Superior temporal gyrus (tissue), 1 donor: ENCODE measurements around the gene PLD4.

Source experiments
- DNase-seq: peaks from one replicate; pipeline ENCODE4 v3.0.0-alpha.2; 2016; ENCODE audit errors: extremely low spot score

Gene PLD4

DNA sequence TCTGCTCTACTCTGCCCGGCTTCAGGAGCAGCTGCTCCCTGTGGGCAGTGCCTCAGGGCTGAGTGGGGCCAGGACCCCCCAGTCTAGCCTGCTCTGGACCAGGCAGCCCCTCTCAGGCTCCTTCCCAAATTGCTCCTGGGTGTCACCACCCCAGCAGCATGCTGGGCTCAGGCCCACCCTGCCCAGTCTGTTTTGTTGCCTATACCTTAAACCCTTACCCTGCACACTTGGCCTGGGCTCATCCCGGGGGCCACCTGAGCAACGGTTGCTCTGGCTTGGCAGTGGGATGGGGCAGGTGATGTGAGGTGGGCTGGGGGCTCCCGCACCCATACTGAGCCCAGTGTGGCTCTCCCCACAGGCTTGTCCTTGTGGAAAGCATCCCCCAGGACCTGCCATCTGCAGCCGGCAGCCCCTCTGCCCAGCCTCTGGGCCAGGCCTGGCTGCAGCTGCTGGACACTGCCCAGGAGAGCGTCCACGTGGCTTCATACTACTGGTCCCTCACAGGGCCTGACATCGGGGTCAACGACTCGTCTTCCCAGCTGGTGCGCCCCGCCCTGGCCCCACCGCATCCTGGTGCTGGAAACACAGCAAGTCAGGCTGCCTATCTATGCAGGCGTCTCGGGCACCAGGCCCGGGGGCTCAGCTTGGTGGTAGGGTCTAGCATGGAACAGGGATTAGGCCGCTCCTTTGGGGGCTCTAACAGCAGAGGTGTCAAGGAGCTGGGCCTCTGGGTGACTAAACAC is 3.9 kb downstream of the PLD4 start:
- no peak for DNase-seq

- DNase-seq: no peak
Measured at GRCh38 chr14:104929268-104930230, 4.9 kb downstream of the PLD4 start.

GRCh38 chr14:104930526-104931303 is 6.0 kb downstream of the PLD4 start:
- DNase-seq: no peak

- no peak for DNase-seq
Measured at GRCh38 chr14:104931304-104931770, 6.7 kb downstream of the PLD4 start.

- no peak for DNase-seq
Measured at GRCh38 chr14:104931771-104932675, 7.3 kb downstream of the PLD4 start.

DNA sequence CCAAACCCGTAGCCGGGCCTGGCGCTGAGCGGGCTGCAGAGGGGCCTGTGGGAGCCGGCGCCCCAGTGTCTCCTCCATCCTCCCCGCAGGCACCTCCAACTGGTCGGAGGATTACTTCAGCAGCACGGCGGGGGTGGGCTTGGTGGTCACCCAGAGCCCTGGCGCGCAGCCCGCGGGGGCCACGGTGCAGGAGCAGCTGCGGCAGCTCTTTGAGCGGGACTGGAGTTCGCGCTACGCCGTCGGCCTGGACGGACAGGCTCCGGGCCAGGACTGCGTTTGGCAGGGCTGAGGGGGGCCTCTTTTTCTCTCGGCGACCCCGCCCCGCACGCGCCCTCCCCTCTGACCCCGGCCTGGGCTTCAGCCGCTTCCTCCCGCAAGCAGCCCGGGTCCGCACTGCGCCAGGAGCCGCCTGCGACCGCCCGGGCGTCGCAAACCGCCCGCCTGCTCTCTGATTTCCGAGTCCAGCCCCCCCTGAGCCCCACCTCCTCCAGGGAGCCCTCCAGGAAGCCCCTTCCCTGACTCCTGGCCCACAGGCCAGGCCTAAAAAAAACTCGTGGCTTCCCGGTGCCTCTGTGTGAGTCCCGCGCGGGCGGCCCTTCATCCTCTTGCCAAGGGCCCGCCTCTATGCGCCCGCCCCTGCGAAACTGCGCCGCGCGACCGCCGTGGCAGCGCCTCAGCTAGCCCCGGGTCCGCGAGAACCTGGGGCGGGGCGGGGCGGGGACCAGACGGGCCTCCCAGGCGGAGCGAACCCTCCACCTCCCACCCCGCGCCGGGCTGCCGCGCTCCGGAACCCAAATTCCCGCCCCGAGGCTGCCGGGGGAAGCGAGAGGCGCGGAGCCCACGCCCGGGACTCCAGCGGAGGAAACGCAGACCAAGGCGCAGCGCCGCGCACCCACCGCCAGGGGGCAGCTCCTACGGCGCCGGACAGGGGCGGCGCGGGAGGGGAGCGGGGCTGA is 8.3 kb downstream of the PLD4 start:
- peak; percentile 67 for DNase-seq

DNA sequence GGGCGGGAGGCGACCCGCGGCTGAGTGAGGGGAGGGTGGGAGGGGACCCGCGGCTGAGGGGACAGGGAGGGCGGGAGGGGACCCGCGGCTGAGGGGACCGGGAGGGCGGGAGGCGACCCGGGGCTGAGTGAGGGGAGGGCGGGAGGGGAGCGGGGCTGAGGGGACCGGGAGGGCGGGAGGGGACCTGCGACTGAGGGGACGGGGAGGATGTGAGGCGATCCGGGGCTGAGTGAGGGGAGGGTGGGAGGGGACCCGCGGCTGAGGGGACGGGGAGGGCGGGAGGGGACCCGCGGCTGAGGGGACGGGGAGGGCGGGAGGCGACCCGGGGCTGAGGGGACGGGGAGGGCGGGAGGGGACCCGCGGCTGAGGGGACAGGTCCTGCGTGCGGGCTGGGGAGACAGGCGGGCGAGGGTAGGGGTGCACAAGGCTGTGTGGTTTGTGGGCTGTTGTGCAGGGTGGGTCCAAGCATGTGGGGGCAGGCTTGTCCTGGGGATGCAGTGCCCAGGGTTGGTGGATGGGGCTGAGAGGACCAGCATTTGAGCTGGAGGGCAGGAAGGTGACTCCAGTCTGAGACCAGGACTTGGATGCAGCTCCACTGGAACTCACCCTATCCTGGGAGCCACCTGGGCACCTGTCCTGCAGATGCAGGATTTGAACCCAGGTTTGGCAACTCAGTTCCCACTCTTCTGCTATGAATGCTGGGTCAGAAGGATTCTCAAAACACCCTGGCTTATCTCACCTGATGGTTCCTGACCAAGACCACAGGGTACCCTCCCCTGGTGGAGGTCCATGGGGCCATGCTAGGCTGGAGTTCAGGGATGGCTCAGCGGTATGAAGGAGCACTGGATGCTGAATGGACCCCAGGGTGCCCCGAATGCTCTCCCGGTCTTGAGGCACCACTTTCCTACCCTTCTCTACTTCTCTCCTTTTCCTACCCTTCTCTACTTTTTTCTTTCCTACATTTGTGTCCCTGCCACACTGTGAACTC is 9.4 kb downstream of the PLD4 start:
- no peak for DNase-seq

- no peak for DNase-seq
Measured at GRCh38 chr14:104935026-104935650, 10.5 kb downstream of the PLD4 start.

DNA sequence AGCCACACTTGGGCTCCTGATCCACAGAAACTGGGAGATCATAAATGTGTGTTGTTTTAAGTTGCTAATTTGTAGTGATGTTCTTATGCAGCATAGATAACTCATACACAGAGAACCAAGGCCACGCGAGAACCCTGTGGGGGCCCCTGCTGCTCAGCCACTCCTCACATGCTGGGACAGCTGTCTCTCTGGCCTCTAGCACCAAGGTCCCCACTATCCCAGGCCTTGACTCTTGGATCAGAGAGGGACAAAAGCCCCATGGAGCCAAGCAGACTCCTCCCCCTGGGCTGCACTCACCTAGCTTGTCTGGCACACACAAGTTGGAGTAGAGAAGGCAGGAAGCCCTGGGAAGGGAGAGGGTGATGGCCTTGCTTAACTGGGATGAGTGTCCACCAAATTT is 11.3 kb downstream of the PLD4 start:
- no peak for DNase-seq

DNA sequence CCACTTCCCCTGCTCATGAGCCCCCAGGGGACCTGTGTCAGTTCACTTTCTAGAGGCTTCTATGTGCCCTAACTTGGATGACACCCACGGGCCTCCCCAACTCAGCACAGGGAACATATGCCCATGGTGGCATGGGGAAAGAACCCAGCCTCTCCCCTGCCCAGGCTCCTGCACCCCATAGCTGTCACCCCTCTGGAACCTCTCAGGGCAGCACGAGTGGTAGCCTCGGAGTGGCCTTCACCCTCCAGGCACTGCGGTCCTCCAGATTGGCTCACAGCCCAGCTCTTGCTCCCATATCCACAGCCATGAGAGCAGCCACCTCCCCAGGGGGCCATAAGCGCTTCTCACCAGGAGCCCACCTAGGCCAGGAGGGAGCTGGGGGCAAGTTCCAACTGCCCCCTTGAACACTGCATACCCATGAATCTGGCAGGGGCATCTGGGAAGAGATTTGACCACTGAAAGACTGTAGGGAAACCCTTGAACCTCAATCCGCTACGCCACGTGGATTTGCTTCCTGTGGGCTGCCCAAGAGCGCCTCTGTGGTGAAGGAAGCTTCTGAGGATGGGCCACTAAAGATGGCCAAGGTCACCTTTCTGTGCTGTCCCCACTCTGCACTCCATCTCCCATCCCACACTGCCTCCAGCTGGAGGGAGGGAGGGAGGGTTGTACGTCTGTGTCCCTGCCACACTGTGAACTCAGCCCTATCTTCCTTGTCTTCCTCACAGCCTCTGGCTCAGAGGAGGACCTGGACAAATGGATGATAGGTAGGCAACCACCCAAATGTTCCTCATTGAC is 11.9 kb downstream of the PLD4 start:
- no peak for DNase-seq

DNA sequence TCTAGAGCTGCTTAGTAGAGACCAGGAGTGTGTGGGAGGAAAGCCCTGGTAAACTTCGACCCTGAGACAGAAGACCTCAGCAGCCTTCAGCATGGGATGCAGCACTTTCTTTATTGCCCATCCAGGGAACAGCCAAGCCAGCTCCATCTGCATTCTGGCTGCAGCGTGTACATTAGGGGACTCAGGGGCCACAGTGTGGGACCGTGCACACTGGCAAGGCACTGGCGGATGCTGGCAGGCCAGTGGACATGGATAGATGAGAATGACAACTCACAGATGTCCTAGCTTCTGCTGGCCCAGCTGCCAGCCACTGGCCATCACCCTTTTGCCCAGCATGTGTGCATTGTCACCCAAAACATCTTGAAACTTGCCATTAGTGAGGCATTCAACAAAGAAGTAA is 12.5 kb downstream of the PLD4 start:
- DNase-seq: no peak

DNA sequence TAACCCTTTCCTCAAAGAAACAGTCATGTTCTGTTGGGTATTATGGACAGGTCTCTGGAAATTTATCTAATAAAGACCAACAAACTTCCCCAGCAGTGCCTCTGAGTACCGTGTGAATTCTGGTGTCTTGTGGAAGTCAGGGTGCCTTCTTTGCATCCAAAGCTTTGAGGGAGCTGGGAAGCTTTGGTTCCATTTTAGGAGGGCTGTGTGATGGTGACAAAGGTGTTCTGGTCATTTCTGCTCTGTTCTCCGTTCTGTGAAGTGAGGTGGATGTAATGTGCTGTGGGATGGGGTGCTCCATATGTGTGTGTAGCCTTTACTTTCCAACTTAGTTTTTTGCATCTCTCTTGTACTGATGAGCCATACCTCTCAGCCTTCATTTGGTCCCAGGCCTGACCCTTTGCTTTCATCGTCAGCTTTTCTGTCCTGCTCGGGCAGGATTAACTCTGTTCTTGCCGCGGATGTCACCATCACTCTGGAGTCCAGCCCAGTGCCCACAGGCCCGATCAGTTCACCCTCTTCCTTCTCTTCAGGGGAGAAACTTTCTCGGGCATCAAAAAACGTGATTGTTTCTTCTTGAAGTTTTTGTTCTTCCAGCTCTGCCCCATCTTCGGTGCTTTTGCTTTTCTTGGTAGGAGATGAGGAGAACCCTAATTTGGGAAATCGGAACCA is 13.2 kb downstream of the PLD4 start:
- DNase-seq: no peak

DNA sequence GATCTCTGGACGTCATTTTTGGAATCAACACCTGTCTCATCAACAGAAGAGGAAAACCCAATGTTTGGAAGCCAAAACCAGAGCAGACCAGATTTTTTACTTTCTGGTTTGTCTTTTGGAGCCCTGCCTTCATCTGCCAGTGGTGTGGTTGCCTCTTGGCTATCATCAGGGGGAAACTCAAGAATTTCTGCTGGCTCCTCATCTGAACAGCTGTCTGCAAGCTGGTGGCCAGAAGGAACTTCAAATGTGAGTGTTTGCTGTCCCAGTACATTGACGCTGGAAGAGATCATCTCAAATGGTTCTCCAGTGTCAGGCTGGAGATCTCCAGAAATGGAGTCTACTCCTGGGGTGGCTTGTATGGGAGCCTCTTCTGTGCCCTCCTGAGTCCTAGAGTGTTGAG is 13.8 kb downstream of the PLD4 start:
- no peak for DNase-seq

DNA sequence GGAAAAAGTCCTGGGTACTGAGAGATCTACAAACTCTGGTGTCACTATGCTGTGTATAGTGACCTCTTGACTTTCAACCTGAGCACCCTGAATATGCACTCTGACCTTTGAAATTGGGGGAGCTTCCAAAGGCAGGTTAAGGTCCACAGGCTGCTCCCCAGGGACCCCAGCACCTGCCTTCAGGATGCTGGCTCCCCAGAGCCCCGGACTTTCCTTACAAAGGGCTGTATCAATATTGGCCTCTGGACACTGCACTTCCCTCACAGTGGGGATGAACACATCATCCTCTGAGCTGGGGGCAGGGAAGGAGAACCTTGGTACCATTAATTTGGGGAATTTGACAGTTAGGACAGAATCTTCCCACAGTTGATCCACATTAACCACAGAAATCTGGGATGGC is 14.3 kb downstream of the PLD4 start:
- DNase-seq: no peak

- DNase-seq: no peak
Measured at GRCh38 chr14:104939666-104940410, 15.2 kb downstream of the PLD4 start.
